Measurements from ENCODE around the gene VTA1. TPM values are rescaled to one million over a fixed set of nuclear protein-coding genes. Genes with fewer than 3 reads are reported as not detected.

The VTA1 gene
- polyA plus RNA-seq, 1 donor from 2014 or later, result 126 TPM

- no peak overlapping the region for H3K4me2 ChIP-seq (ENCODE audit: low read length)
Observed at GRCh38 chr6:142178129-142178528, 31.1 kb downstream of the VTA1 start.

GRCh38 chr6:142182004-142182403, 34.9 kb downstream of the VTA1 start:
- Histone ChIP-seq H3K36me3 (ENCODE audit: insufficient read depth, low read length) (no peaks in the 10 kb centered on the region), H3K9me3 (ENCODE audit: low read length) (no peaks in the 10 kb centered on the region), H3K27ac (ENCODE audit: low read length) (no peak overlapping the region), H3K4me2 (ENCODE audit: low read length) (no peak overlapping the region), H3K9me2 (ENCODE audit: insufficient read depth, low read length) (no peaks in the 10 kb centered on the region), H3K79me2 (replicated peaks; ENCODE audit: insufficient read depth, low read length) (no peaks in the 10 kb centered on the region), H2AFZ (ENCODE audit: low read depth, low read length) (no peak overlapping the region), H4K20me1 (ENCODE audit: insufficient read depth) (no peaks in the 10 kb centered on the region), H3K4me3 (ENCODE audit: low read length) (no peak overlapping the region), H3K9ac (ENCODE audit: low read length) (no peak overlapping the region), H3K27me3 (ENCODE audit: insufficient read depth, low read depth, low read length) (no peaks in the 10 kb centered on the region), H3F3A (ENCODE audit: insufficient read depth, low read length, poor library complexity, severe bottlenecking) (no peaks in the 10 kb centered on the region)
- TF ChIP-seq RAD21 (conservative IDR thresholded peaks at IDR 0.05) (no peak), EZH2 (IDR thresholded peaks at IDR 0.05; ENCODE audit: borderline replicate concordance, insufficient read depth, low read length, poor library complexity, severe bottlenecking) (no peak), SMC3 (conservative IDR thresholded peaks at IDR 0.05; ENCODE audit: poor library complexity) (no peak)

More at GRCh38 chr6:142178129-142178528, 31.1 kb downstream of the VTA1 start:
- H3K4me3 ChIP-seq (ENCODE audit: low read length), result no peak overlapping the region
- H3F3A ChIP-seq (ENCODE audit: insufficient read depth, low read length, poor library complexity, severe bottlenecking), result no peaks in the 10 kb centered on the region
- no peak overlapping the region for H3K9ac ChIP-seq (ENCODE audit: low read length)
- H2AFZ ChIP-seq (ENCODE audit: low read depth, low read length), result no peak overlapping the region
- H3K27ac ChIP-seq (ENCODE audit: low read length), result no peak overlapping the region
- no peaks in the 10 kb centered on the region for H4K20me1 ChIP-seq (ENCODE audit: insufficient read depth)
- H3K79me2 ChIP-seq (replicated peaks; ENCODE audit: insufficient read depth, low read length), result no peaks in the 10 kb centered on the region
- no peaks in the 10 kb centered on the region for H3K36me3 ChIP-seq (ENCODE audit: insufficient read depth, low read length)
- TF ChIP-seq TAF1 (IDR thresholded peaks at IDR 0.05; ENCODE audit: low read depth) (no peak), REST (IDR thresholded peaks at IDR 0.05; ENCODE audit: borderline replicate concordance) (no peak), EZH2 (IDR thresholded peaks at IDR 0.05; ENCODE audit: borderline replicate concordance, insufficient read depth, low read length, poor library complexity, severe bottlenecking) (no peak), CTCF (IDR thresholded peaks at IDR 0.05; ENCODE audit: poor library complexity, severe bottlenecking) (no peak), MXI1 (conservative IDR thresholded peaks at IDR 0.05; ENCODE audit: poor library complexity, severe bottlenecking) (no peak), RAD21 (conservative IDR thresholded peaks at IDR 0.05) (no peak), SMC3 (conservative IDR thresholded peaks at IDR 0.05; ENCODE audit: poor library complexity) (no peak), EP300 (conservative IDR thresholded peaks at IDR 0.05; ENCODE audit: poor library complexity, severe bottlenecking) (no peak), POLR2AphosphoS5 (IDR thresholded peaks at IDR 0.05) (no peak)
- no peaks in the 10 kb centered on the region for H3K27me3 ChIP-seq (ENCODE audit: insufficient read depth, low read depth, low read length)
- H3K9me3 ChIP-seq (ENCODE audit: low read length), result no peaks in the 10 kb centered on the region
- no peaks in the 10 kb centered on the region for H3K9me2 ChIP-seq (ENCODE audit: insufficient read depth, low read length)
